ENCODE measurements around the gene TMEM43. TPM values are rescaled to one million over a fixed set of nuclear protein-coding genes. Genes with fewer than 3 reads are reported as not detected.
A peak's percentile ranks its signal among the peaks of the same experiment; 100 is the strongest.

TMEM43 gene
- polyA plus RNA-seq, 1 donor (not counting 4 experiments of a cell fraction or from before 2014, with no cell fraction given), result 111 TPM

- H4K20me1 ChIP-seq (ENCODE audit: control insufficient read depth, extremely low read depth, insufficient read depth, low read length), result peaks cover under 1% of the 10 kb centered on the region
- H3K36me3 ChIP-seq (ENCODE audit: control insufficient read depth in 2 of 2, extremely low read depth in 1 of 2, insufficient read depth in 2 of 2, low read length in 2 of 2), result peaks cover 62 to 81% of the 10 kb centered on the region in 2 experiments
- no peak for TF ChIP-seq EZH2 (IDR thresholded peaks at IDR 0.05; ENCODE audit: low read length)
- TF ChIP-seq CTCF (optimal IDR thresholded peaks at IDR 0.05 in 1 of 3, IDR thresholded peaks at IDR 0.05 in 1 of 3, conservative IDR thresholded peaks at IDR 0.05 in 1 of 3; ENCODE audit: extremely low read depth in 1 of 3, insufficient read depth in 2 of 3, low read length in 3 of 3), result no peak
- H3K9me1 ChIP-seq (ENCODE audit: control insufficient read depth, extremely low read depth, insufficient read depth, low read length), result no peaks in the 10 kb centered on the region
- peaks cover 44% of the 10 kb centered on the region for H3K4me1 ChIP-seq (ENCODE audit: control insufficient read depth, extremely low read depth, insufficient read depth, low read length)
- DNase-seq (ENCODE audit: low read depth, low spot score), result no peak
- H3K4me3 ChIP-seq (ENCODE audit: control insufficient read depth in 2 of 3, extremely low read depth in 1 of 3, insufficient read depth in 2 of 3, low read depth in 1 of 3, low read length in 3 of 3), result no peak overlapping the region
- no peak overlapping the region for H2AFZ ChIP-seq (ENCODE audit: control insufficient read depth, low read length)
- H3K4me2 ChIP-seq (ENCODE audit: control insufficient read depth, extremely low read depth, insufficient read depth, low read depth, low read length), result no peak overlapping the region
- no peaks in the 10 kb centered on the region for H3K27me3 ChIP-seq (ENCODE audit: control insufficient read depth, extremely low read depth, insufficient read depth, low read length)
- peak; percentile 92 for FAIRE-seq
- peak overlapping the region; percentile 5 for H3K9ac ChIP-seq (ENCODE audit: control insufficient read depth, extremely low read depth, insufficient read depth, low read length)
- H3K27ac ChIP-seq (ENCODE audit: control insufficient read depth, insufficient read depth, low read length), result peak overlapping the region; percentile 66
- peaks cover 12% of the 10 kb centered on the region for H3K79me2 ChIP-seq (ENCODE audit: control insufficient read depth, insufficient read depth, low read length)
- dilution Hi-C loops (cut with MboI; ENCODE audit: extremely low pct_ligation_motif_present, low sequenced_read_pairs), result no loop called here
- H3K9me3 ChIP-seq (ENCODE audit: control insufficient read depth, low read depth, low read length), result no peaks in the 10 kb centered on the region
Observed at GRCh38 chr3:14133876-14134275, 9.0 kb downstream of the TMEM43 start.

GRCh38 chr3:14134291-14134690 is 9.4 kb downstream of the TMEM43 start:
- Histone ChIP-seq H3K4me2 (ENCODE audit: control insufficient read depth, extremely low read depth, insufficient read depth, low read depth, low read length) (no peak overlapping the region), H3K9me1 (ENCODE audit: control insufficient read depth, extremely low read depth, insufficient read depth, low read length) (no peaks in the 10 kb centered on the region), H3K9me3 (ENCODE audit: control insufficient read depth, low read depth, low read length) (no peaks in the 10 kb centered on the region), H3K36me3 (ENCODE audit: control insufficient read depth in 2 of 2, extremely low read depth in 1 of 2, insufficient read depth in 2 of 2, low read length in 2 of 2) (peaks cover 62 to 79% of the 10 kb centered on the region in 2 experiments), H3K79me2 (ENCODE audit: control insufficient read depth, insufficient read depth, low read length) (peaks cover 9% of the 10 kb centered on the region), H3K4me3 (ENCODE audit: control insufficient read depth in 2 of 3, extremely low read depth in 1 of 3, insufficient read depth in 2 of 3, low read depth in 1 of 3, low read length in 3 of 3) (no peak overlapping the region), H3K27me3 (ENCODE audit: control insufficient read depth, extremely low read depth, insufficient read depth, low read length) (no peaks in the 10 kb centered on the region), H3K9ac (ENCODE audit: control insufficient read depth, extremely low read depth, insufficient read depth, low read length) (peak overlapping the region; percentile 5), H2AFZ (ENCODE audit: control insufficient read depth, low read length) (no peak overlapping the region), H3K4me1 (ENCODE audit: control insufficient read depth, extremely low read depth, insufficient read depth, low read length) (peaks cover 44% of the 10 kb centered on the region), H3K27ac (ENCODE audit: control insufficient read depth, insufficient read depth, low read length) (peak overlapping the region; percentile 66), H4K20me1 (ENCODE audit: control insufficient read depth, extremely low read depth, insufficient read depth, low read length) (no peaks in the 10 kb centered on the region)
- DNase-seq (ENCODE audit: low read depth, low spot score) (no peak), FAIRE-seq (no peak)
- TF ChIP-seq EZH2 (IDR thresholded peaks at IDR 0.05; ENCODE audit: low read length) (no peak), CTCF (optimal IDR thresholded peaks at IDR 0.05 in 1 of 3, IDR thresholded peaks at IDR 0.05 in 1 of 3, conservative IDR thresholded peaks at IDR 0.05 in 1 of 3; ENCODE audit: extremely low read depth in 1 of 3, insufficient read depth in 2 of 3, low read length in 3 of 3) (no peak)
- dilution Hi-C loops (cut with MboI; ENCODE audit: extremely low pct_ligation_motif_present, low sequenced_read_pairs), result no loop called here

Data from keratinocyte (primary cell).